GM19452 (cell line): ENCODE measurements around the gene ADGRV1.
"Not testable (repeated sequence)": the region's sequence is repeated elsewhere in the genome, so short reads cannot be mapped to it uniquely, and the experiment has no call there.

Experiments
- ATAC-seq: cut with Tn5 transposase; IDR thresholded peaks from one replicate; pipeline ENCODE4 v1.9.1; 2021; ENCODE audit not compliant: unreplicated experiment

Gene ADGRV1

GRCh38 chr5:90807496-90807895 is 248.9 kb downstream of the ADGRV1 start:
- no peak for ATAC-seq

DNA sequence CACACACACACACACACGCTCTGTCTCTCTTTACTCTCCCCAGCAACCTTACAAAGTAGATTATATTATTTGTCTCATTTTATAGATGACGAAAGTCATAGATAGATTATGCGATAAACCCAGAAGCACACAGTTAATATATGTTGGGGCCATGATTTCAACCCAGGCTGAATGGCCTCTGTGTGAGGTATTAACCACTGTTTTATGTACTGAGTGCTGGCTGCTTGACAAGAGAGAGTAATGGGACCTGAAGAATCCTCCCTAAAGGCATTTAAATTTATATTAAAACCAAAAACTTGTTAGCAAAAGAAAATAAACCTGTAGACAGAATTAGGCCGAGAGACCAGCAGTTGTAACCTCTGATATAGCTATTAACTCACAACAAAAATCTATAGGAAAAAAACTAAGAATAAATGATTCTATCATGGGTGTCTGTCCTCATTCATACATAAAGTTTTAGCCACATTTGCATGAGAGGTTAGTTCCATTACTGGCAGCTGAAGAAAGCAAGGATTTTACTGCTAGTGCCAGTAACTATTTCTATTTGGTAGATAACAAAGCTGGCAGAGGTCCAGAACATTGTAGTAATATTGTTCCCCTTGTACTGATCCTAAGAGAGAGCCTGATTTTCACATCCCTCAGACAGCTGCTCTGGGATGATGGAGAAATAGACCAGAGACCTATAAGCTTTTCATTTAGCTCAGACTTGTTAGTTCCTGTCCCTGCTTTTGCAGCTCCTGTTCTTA is 250.9 kb downstream of the ADGRV1 start:
- ATAC-seq, result no peak

DNA sequence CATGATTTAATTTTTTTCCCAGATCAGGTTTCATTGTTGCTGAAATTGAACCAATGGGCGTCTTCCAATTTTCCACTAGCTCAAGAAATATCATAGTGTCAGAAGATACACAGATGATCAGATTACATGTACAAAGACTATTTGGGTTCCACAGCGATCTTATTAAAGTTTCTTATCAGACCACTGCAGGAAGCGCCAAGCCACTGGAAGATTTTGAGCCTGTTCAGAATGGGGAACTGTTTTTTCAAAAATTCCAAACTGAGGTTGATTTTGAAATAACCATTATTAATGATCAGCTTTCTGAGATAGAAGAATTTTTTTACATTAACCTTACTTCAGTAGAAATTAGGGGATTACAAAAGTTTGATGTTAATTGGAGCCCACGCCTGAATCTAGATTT is 251.6 kb downstream of the ADGRV1 start:
- no peak for ATAC-seq

- ATAC-seq, result no peak
Measured at GRCh38 chr5:90813392-90813791, 254.8 kb downstream of the ADGRV1 start.

GRCh38 chr5:90822062-90822461 is 263.5 kb downstream of the ADGRV1 start:
- not testable (repeated sequence) for ATAC-seq

DNA sequence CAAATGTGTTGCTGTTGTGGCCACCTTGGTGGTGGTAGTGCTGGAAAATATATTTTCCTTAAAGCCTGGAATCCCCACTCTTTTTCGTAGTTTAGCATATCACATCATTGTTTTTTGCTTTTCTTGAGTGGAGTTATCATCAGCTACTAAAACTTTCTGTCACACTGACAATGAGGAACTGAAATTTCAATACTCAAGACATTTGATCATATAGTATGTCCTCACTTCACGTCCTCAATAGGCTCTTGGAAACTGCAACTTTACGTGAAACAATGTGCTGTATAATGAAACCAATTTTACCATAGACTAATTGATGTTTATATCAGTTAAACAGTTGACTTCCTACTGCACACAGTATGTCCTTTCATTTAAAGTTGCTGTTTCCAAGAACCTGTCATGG is 265.8 kb downstream of the ADGRV1 start:
- no peak for ATAC-seq

- ATAC-seq, result no peak
Measured at GRCh38 chr5:90830058-90830457, 271.5 kb downstream of the ADGRV1 start.

GRCh38 chr5:90833753-90834152 is 275.2 kb downstream of the ADGRV1 start:
- no peak for ATAC-seq

DNA sequence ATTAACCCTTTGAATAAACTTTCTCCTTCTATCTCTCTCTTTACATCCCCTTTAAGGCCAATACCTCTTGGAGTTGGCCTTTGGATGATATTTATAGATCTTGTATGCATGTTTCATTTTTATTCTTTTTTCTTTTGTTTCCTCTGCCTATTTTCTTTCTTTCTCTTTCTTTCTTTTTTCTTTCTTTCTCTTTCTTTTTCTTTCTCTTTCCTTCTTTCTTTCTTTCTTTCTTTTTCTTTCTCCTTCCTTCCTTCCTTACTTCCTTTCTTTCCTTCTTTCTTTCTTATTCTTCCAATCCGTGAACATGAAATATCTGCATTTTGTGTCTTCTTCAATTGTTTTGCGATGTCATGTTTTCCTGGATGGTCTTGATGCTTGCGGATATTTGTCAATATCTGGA is 276.1 kb downstream of the ADGRV1 start:
- ATAC-seq, result no peak

DNA sequence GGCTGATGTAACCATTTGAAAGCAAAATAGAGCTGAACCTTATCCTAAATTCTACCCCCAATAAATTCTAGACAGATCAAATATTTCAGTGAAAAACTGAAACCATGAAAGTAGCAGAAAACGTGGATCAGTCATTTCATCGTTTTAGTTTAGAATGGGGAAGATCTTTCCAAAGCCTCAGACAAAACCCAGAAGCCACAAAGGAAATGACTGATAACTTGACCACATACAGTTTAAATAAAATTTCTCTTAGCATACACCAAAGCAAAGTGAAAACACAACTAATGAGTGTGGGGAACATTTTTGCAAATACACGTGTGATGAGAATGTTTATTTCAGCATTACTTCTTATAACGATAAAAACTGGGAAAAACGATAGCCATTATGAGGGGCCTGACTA is 284.8 kb downstream of the ADGRV1 start:
- no peak for ATAC-seq

GRCh38 chr5:90844931-90845330 is 286.3 kb downstream of the ADGRV1 start:
- ATAC-seq, result no peak

- no peak for ATAC-seq
Measured at GRCh38 chr5:90845723-90846554, 287.3 kb downstream of the ADGRV1 start.

DNA sequence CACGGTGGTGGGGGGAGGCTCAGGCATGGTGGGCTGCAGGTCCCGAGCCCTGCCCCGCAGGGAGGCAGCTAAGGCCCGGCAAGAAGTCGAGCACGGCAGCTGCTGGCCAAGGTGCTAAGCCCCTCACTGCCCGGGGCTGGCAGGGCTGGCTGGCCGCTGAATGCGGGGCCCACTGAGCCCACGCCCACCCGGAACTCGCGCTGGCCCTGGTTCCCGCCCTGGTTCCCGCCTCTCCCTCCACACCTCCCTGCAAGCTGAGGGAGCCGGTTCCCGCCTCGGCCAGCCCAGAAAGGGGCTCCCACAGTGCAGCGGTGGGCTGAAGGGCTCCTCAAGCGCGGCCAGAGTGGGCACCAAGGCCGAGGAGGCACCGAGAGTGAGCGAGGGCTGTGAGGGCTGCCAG is 289.0 kb downstream of the ADGRV1 start:
- ATAC-seq, result not testable (repeated sequence)

- ATAC-seq, result no peak
Measured at GRCh38 chr5:90849939-90850338, 291.3 kb downstream of the ADGRV1 start.

GRCh38 chr5:90852531-90852930 is 293.9 kb downstream of the ADGRV1 start:
- ATAC-seq, result no peak

- no peak for ATAC-seq
Measured at GRCh38 chr5:90853750-90854149, 295.2 kb downstream of the ADGRV1 start.

- ATAC-seq, result no peak
Measured at GRCh38 chr5:90854169-90854568, 295.6 kb downstream of the ADGRV1 start.

DNA sequence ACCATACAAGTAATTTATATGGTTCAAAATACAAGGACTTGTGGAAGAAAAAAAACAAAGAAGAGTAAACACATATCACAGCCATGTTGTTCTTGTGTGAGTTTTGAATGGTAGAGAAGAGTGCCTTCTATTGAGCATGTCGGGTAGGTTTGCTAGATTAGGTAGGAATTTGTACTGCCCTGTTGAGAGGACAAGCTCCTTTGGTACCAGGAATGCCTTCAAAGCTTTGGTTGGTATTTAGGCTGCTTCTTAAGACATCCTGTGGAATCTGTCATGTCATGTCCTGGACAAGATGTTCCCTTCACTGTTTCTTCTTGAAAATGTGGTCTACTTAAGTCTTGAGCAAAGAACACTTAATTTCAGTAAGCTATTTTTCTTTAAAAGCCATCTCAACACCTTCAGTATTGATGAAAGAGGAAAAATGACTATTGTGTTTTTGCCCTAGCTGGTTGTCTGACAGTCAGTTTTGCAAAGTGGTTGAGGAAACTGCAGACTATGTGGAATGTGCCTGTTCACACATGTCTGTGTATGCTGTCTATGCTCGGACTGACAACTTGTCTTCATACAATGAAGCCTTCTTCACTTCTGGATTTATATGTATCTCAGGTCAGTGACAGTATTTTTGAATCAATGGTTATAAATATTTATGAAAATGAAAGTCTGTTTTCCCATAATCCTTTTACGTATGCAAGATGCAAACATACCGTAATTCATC is 296.9 kb downstream of the ADGRV1 start:
- no peak for ATAC-seq

DNA sequence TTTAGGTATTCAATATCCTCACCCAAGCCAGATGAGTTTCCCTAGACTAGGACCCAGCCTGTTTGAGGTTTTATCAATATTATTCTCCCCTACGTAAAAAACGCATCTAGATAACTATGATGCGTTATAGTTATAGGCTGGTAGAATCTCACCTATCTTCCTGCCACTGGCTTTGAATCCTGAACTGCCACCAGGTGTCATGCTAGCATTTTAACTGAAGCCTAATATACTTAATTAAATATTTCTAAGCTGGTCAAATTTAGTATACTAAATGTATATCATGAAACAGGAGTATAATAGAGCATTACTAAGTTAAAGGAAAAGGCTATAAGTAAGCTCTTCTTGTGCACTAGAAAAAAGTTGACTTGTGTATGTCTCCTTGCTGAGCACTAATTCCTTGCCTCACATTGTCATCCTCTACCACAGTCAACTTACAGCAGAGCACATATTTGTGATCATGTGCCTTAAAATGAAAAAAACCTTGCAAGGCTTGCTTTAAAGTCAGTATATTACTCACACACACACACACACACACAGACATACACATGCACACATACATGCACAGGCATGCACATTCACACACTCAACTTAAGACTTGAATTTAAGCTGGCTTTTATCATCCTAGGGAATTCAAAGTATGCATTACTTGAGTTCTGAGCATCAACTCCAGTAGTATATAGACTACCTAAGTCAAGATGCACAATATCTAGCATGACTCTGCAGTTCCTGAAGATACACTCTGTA is 303.4 kb downstream of the ADGRV1 start:
- no peak for ATAC-seq

GRCh38 chr5:90865180-90865579 is 306.6 kb downstream of the ADGRV1 start:
- ATAC-seq, result no peak

DNA sequence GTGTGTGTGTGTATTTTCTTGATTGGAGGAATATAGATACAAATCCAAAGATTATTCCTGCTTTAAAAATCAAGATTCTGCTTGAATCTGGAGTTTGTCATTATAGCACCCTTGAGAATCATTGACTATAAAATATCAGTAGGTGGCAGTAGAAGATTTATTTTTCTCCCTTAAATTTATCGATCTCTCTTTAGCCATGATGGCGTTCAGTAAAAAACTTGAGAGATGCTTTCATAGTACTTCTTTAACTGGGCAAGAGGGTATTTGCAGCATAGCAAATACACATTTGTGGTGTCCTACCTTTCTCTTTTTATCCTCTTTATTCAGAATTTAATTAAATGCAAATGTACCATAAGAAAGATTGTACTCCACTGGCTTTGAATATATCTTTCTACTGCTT is 307.7 kb downstream of the ADGRV1 start:
- no peak for ATAC-seq
